Measurements from ENCODE around the gene MAP1B.

MAP1B gene

GRCh38 chr5:72233835-72234234 is 126.6 kb downstream of the MAP1B start:
- no peaks in the 10 kb centered on the region; the same call in 1 of the 2 replicates for H3K36me3 ChIP-seq (ENCODE audit: control insufficient read depth, insufficient read depth, low read length)
- no CpG with 5 or more reads among the region's 1 CpG for WGBS (ENCODE audit: insufficient coverage, insufficient read length)
- no peak overlapping the region for H3K27ac ChIP-seq (ENCODE audit: low read length)
- DNase-seq (ENCODE audit: low read depth, low spot score) = no peak
- no peaks in the 10 kb centered on the region for H3K27me3 ChIP-seq (ENCODE audit: control insufficient read depth, insufficient read depth, low read length)
- H3K4me1 ChIP-seq (ENCODE audit: control insufficient read depth, insufficient read depth, low read length) = peaks cover 3% of the 10 kb centered on the region; the same call in 1 of the 2 replicates
- no peak overlapping the region for H3K4me3 ChIP-seq (ENCODE audit: low read length)
- H3K9me3 ChIP-seq (ENCODE audit: control insufficient read depth, insufficient read depth, low read length) = no peaks in the 10 kb centered on the region

- no peak overlapping the region for H3K27ac ChIP-seq (ENCODE audit: low read length)
- H3K4me1 ChIP-seq (ENCODE audit: control insufficient read depth, insufficient read depth, low read length) = peaks cover 3% of the 10 kb centered on the region; the same call in 1 of the 2 replicates
- DNase-seq (ENCODE audit: low read depth, low spot score) = no peak
- no peaks in the 10 kb centered on the region for H3K27me3 ChIP-seq (ENCODE audit: control insufficient read depth, insufficient read depth, low read length)
- H3K4me3 ChIP-seq (ENCODE audit: low read length) = no peak overlapping the region
- H3K36me3 ChIP-seq (ENCODE audit: control insufficient read depth, insufficient read depth, low read length) = no peaks in the 10 kb centered on the region; the same call in 1 of the 2 replicates
- H3K9me3 ChIP-seq (ENCODE audit: control insufficient read depth, insufficient read depth, low read length) = no peaks in the 10 kb centered on the region
Measured at GRCh38 chr5:72234265-72234700, 127.0 kb downstream of the MAP1B start.

GRCh38 chr5:72234868-72235267 is 127.6 kb downstream of the MAP1B start:
- no peak for DNase-seq (ENCODE audit: low read depth, low spot score)
- H3K4me3 ChIP-seq (ENCODE audit: low read length) = no peak overlapping the region
- H3K9me3 ChIP-seq (ENCODE audit: control insufficient read depth, insufficient read depth, low read length) = no peaks in the 10 kb centered on the region
- WGBS (ENCODE audit: insufficient coverage, insufficient read length) = no CpG with 5 or more reads among the region's 1 CpG
- no peaks in the 10 kb centered on the region; the same call in 1 of the 2 replicates for H3K36me3 ChIP-seq (ENCODE audit: control insufficient read depth, insufficient read depth, low read length)
- no peaks in the 10 kb centered on the region for H3K27me3 ChIP-seq (ENCODE audit: control insufficient read depth, insufficient read depth, low read length)
- H3K4me1 ChIP-seq (ENCODE audit: control insufficient read depth, insufficient read depth, low read length) = peaks cover 3% of the 10 kb centered on the region; the same call in 1 of the 2 replicates
- no peak overlapping the region for H3K27ac ChIP-seq (ENCODE audit: low read length)

- Histone ChIP-seq H3K9me3 (ENCODE audit: control insufficient read depth, insufficient read depth, low read length) (no peaks in the 10 kb centered on the region), H3K4me1 (ENCODE audit: control insufficient read depth, insufficient read depth, low read length) (peaks cover 3% of the 10 kb centered on the region; the same call in 1 of the 2 replicates), H3K27ac (ENCODE audit: low read length) (no peak overlapping the region), H3K27me3 (ENCODE audit: control insufficient read depth, insufficient read depth, low read length) (no peaks in the 10 kb centered on the region), H3K36me3 (ENCODE audit: control insufficient read depth, insufficient read depth, low read length) (no peaks in the 10 kb centered on the region; the same call in 1 of the 2 replicates), H3K4me3 (ENCODE audit: low read length) (no peak overlapping the region)
- WGBS (ENCODE audit: insufficient coverage, insufficient read length) = no CpG with 5 or more reads among the region's 1 CpG
- no peak for DNase-seq (ENCODE audit: low read depth, low spot score)
Measured at GRCh38 chr5:72235725-72236124, 128.4 kb downstream of the MAP1B start.

GRCh38 chr5:72237415-72237814 is 130.1 kb downstream of the MAP1B start:
- WGBS (ENCODE audit: insufficient coverage, insufficient read length) = no CpG with 5 or more reads among the region's 2 CpGs
- no peaks in the 10 kb centered on the region for H3K27me3 ChIP-seq (ENCODE audit: control insufficient read depth, insufficient read depth, low read length)
- H3K9me3 ChIP-seq (ENCODE audit: control insufficient read depth, insufficient read depth, low read length) = no peaks in the 10 kb centered on the region
- H3K4me3 ChIP-seq (ENCODE audit: low read length) = no peak overlapping the region
- H3K36me3 ChIP-seq (ENCODE audit: control insufficient read depth, insufficient read depth, low read length) = no peaks in the 10 kb centered on the region
- no peak overlapping the region for H3K27ac ChIP-seq (ENCODE audit: low read length)
- peaks cover 6% of the 10 kb centered on the region; the same call in 1 of the 2 replicates for H3K4me1 ChIP-seq (ENCODE audit: control insufficient read depth, insufficient read depth, low read length)
- no peak for DNase-seq (ENCODE audit: low read depth, low spot score)

- WGBS (ENCODE audit: insufficient coverage, insufficient read length) = no CpG with 5 or more reads among the region's 3 CpGs
- DNase-seq (ENCODE audit: low read depth, low spot score) = no peak
- H3K4me3 ChIP-seq (ENCODE audit: low read length) = no peak overlapping the region
- peaks cover 8% of the 10 kb centered on the region; the same call in 1 of the 2 replicates for H3K4me1 ChIP-seq (ENCODE audit: control insufficient read depth, insufficient read depth, low read length)
- H3K27ac ChIP-seq (ENCODE audit: low read length) = no peak overlapping the region
- H3K36me3 ChIP-seq (ENCODE audit: control insufficient read depth, insufficient read depth, low read length) = no peaks in the 10 kb centered on the region
- no peaks in the 10 kb centered on the region for H3K27me3 ChIP-seq (ENCODE audit: control insufficient read depth, insufficient read depth, low read length)
- H3K9me3 ChIP-seq (ENCODE audit: control insufficient read depth, insufficient read depth, low read length) = no peaks in the 10 kb centered on the region
Measured at GRCh38 chr5:72237879-72238278, 130.6 kb downstream of the MAP1B start.

GRCh38 chr5:72238712-72239445 is 131.6 kb downstream of the MAP1B start:
- WGBS (ENCODE audit: insufficient coverage, insufficient read length) = no CpG with 5 or more reads among the region's 5 CpGs
- Histone ChIP-seq H3K4me1 (ENCODE audit: control insufficient read depth, insufficient read depth, low read length) (peaks cover 8% of the 10 kb centered on the region; the same call in 1 of the 2 replicates), H3K36me3 (ENCODE audit: control insufficient read depth, insufficient read depth, low read length) (no peaks in the 10 kb centered on the region), H3K4me3 (ENCODE audit: low read length) (no peak overlapping the region), H3K27ac (ENCODE audit: low read length) (no peak overlapping the region), H3K27me3 (ENCODE audit: control insufficient read depth, insufficient read depth, low read length) (no peaks in the 10 kb centered on the region), H3K9me3 (ENCODE audit: control insufficient read depth, insufficient read depth, low read length) (no peaks in the 10 kb centered on the region)
- peak; percentile 52 for DNase-seq (ENCODE audit: low read depth, low spot score)

- Histone ChIP-seq H3K27ac (ENCODE audit: low read length) (no peak overlapping the region), H3K9me3 (ENCODE audit: control insufficient read depth, insufficient read depth, low read length) (no peaks in the 10 kb centered on the region), H3K4me1 (ENCODE audit: control insufficient read depth, insufficient read depth, low read length) (peaks cover 7% of the 10 kb centered on the region; the same call in 1 of the 2 replicates), H3K36me3 (ENCODE audit: control insufficient read depth, insufficient read depth, low read length) (no peaks in the 10 kb centered on the region), H3K4me3 (ENCODE audit: low read length) (no peak overlapping the region), H3K27me3 (ENCODE audit: control insufficient read depth, insufficient read depth, low read length) (no peaks in the 10 kb centered on the region)
- no peak for DNase-seq (ENCODE audit: low read depth, low spot score)
- WGBS (ENCODE audit: insufficient coverage, insufficient read length) = no CpG with 5 or more reads among the region's 5 CpGs
Measured at GRCh38 chr5:72241346-72242003, 134.2 kb downstream of the MAP1B start.

- Histone ChIP-seq H3K4me3 (ENCODE audit: low read length) (no peak overlapping the region), H3K27me3 (ENCODE audit: control insufficient read depth, insufficient read depth, low read length) (no peaks in the 10 kb centered on the region), H3K36me3 (ENCODE audit: control insufficient read depth, insufficient read depth, low read length) (no peaks in the 10 kb centered on the region), H3K4me1 (ENCODE audit: control insufficient read depth, insufficient read depth, low read length) (peaks cover 6% of the 10 kb centered on the region; the same call in 1 of the 2 replicates), H3K27ac (ENCODE audit: low read length) (no peak overlapping the region), H3K9me3 (ENCODE audit: control insufficient read depth, insufficient read depth, low read length) (no peaks in the 10 kb centered on the region)
- WGBS (ENCODE audit: insufficient coverage, insufficient read length) = no CpG with 5 or more reads among the region's 7 CpGs
- DNase-seq (ENCODE audit: low read depth, low spot score) = no peak
Measured at GRCh38 chr5:72242796-72243475, 135.7 kb downstream of the MAP1B start.

- Histone ChIP-seq H3K27ac (ENCODE audit: low read length) (no peak overlapping the region), H3K36me3 (ENCODE audit: control insufficient read depth, insufficient read depth, low read length) (no peaks in the 10 kb centered on the region), H3K9me3 (ENCODE audit: control insufficient read depth, insufficient read depth, low read length) (no peaks in the 10 kb centered on the region), H3K27me3 (ENCODE audit: control insufficient read depth, insufficient read depth, low read length) (no peaks in the 10 kb centered on the region), H3K4me3 (ENCODE audit: low read length) (no peak overlapping the region), H3K4me1 (ENCODE audit: control insufficient read depth, insufficient read depth, low read length) (peaks cover 7% of the 10 kb centered on the region; the same call in 1 of the 2 replicates)
- WGBS (ENCODE audit: insufficient coverage, insufficient read length) = 100% methylated on average over 1 of the region's 2 CpGs
- DNase-seq (ENCODE audit: low read depth, low spot score) = no peak
Measured at GRCh38 chr5:72243706-72244105, 136.4 kb downstream of the MAP1B start.

All from iPS DF 6.9 (cell line).